GM19463 (cell line): ENCODE results near the gene DENND1B.
"Not testable (repeated sequence)": the region's sequence is repeated elsewhere in the genome, so short reads cannot be mapped to it uniquely, and the experiment has no call there.

Experiments used
- ATAC-seq: cut with Tn5 transposase; IDR thresholded peaks from one replicate; pipeline ENCODE4 v1.9.1; 2021; ENCODE audit warnings: mild to moderate bottlenecking, moderate library complexity; ENCODE audit not compliant: unreplicated experiment

DENND1B gene

DNA sequence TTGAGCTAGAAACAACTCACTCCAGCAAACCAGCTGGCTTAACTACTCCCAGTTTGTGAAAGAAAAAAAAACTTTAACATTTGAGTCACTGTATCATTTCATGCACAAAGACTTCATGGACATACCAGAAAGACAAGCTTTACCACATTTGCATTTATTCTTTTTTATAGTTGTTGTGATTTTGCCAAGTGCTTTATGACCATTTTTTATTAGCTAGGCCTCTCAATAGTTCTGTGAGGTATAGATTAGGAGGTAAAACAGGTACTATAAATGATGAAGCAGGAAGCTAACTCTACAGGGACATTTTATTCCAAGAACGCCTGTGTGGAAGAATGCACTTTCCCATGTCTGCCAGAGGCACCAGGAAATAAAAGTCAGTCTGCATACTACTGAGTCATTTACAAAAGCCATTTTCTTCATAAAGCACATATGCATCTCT lies 8.2 kb upstream of the DENND1B start:
- ATAC-seq: no peak

DNA sequence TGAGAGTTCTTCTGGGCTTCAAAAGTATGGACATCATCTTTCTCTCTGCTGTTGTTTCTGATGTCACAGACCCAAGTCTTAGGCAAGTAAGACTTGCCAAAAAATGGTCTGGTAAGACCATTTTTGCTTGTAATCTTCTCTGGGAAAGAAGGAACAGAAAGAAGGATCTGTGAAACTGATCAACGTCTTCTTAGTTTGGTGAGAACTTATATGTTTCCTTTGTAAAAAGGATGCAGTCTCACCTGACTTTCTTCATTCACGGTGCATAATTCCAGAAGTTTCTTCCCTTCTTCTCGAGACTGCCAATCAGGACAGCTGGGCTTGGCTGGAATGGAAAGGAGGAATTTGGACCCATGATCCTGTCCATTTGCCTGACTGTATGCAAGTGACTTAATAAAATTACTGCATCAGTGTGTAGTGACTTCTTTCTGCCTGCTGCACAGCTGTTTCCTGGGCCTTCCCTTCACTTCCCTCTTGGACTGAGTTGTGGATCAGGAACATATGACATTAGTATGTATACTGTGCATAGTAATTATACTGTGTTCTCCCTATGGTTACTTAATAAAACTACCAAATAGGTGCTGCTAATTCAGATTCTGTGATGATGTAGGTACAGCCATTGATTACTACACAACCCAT lies 7.6 kb upstream of the DENND1B start:
- no peak for ATAC-seq

DNA sequence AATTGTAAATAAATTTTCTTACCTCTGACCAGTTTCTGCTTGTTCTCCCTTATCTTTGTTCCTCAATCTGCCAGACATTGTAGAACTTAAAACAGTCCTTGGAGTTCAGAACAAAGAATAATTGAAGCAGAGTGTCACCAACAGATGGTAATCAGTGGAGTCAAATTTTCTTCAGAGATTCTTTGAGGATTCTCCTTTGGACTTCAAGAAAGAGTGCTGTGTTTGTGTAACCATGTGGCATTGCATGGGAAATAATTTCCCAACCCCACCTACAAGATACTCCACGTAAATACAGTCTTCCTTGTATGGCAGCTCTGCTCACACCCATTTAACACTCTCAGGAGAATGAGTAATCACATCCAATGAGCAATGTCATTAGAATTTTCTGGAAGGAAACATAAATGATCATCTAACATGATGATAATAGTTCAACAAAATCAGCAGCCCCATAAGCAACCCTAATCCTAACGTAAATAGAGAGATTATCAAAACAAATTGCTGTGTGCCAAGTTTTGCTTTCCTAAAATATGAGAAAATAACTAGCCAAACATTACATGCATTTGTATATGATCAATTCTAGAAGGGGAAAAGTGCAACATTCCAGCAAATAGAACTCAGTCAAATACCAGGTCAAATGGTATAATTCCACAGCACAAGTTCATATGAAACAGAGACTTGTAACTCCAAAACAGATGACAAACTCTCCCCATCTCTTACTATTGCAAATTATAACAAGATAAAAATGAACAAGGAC lies 6.9 kb upstream of the DENND1B start:
- ATAC-seq: no peak

DNA sequence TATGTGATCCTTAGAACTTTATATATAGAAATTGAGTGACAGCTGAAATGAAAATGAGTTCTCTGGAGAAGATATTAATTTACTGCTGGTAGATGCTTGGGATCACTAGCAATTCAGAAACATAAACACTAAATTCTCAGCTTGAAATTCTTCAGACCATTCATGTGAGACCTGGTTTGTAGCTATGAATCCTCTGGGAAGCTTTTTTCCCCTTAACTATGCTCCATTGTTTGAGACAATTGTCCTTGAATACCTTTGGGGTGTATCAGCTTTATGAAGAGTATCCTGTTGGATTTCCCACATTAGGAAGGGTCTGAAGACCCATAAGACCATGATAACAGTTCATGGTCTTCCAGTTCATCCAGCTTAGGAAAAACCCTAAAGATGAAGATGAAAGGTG lies 4.6 kb upstream of the DENND1B start:
- ATAC-seq: no peak

DNA sequence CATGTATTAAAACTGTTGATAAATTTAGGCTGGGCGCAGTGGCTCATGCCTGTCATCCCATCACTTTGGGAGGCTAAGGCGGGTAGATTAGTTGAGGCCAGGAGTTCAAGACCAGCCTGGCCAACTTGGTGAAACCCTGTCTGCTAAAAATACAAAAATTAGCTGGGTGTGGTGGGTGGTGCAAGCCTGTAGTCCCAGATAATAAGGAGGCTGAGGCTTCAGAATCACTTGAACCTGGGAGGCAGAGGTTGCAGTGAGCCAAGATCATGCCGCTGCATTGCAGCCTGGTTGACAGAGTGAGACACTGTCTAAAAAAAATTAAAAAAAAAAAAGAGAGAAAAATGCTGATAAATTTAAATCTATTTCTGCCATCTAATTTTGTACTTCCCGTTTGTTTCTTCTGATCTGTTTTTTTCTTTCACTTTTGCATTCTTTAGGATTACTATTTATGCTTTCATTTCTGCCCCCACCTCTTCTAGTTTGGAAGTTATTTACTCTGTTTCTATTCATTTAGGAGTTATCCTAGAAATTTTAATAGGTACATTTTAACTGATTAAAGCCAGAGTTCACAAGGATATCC lies 3.2 kb upstream of the DENND1B start:
- ATAC-seq: no peak

DNA sequence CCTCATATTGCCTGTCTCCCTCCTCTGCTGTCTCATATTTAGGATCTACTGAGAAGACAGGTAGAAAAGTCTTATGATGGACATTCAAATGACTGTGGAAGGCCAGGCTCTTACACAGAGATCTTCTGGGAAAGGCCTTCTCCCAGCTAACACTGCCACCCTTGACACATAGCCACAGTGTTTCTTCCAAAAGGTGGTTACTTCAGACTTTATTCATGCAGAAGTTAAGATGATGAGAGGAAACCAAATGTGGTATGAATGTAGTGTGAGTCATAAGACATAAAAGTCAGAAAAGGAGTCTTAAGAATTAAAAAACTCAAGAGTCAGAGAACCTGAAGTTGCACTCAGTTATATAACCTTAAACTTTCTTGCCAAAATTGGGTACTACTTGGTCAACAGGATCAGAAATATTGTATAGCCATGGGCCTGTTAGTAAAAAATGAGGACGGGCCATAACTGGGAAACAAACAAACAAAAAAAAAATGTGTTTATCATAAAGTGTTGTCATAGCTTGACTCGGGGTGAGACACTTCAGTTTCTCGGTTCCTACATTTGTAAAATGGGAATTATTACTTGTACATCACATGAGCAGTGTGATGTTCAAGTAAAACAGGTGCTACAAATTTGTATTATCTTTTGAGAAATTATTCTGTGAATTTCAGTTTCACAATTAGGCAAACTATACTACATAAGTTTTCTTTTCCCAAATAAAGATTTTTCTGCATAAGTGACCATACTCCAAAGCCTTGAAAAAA lies 1.2 kb upstream of the DENND1B start:
- peak; percentile 27 for ATAC-seq

DNA sequence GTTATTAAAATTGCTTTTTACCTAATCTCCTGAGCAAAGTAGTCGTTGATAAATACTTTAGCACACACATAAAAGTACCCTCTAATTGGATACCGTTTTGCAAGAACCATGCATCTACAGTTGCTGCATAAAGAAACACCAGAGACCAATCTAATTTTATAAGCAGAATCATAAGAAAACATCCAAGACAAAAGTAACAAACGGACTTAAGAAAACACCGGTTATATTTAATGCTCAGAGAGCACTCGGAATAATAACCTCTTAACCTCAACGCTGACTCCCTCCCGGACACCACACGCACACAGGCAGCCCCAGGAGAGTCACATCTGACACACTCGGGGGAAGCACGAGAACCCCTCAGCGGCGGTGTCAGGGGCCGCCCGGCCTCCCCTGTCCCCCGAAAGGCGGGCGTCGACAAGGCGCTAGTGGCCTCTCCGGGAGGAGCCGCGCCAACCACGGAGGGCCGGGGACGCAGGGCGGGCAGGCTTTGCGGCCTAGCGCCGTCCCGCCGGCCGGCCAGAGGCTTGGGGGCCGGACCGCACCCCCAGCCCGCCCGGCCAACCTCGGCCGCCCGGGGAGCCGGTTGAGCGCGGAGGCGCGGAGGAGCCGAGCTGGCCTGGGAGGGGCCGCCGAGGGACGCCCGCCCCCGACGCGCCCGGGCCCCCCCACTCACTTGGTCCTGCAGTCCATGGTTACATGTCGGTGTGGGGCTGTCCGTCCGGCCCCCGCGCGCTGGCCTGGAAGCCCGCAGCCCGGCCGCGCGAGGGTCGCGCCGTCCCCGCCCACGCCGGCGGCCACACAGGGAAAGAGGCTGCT lies 606 bp downstream of the DENND1B start:
- peak; percentile 30 for ATAC-seq

DNA sequence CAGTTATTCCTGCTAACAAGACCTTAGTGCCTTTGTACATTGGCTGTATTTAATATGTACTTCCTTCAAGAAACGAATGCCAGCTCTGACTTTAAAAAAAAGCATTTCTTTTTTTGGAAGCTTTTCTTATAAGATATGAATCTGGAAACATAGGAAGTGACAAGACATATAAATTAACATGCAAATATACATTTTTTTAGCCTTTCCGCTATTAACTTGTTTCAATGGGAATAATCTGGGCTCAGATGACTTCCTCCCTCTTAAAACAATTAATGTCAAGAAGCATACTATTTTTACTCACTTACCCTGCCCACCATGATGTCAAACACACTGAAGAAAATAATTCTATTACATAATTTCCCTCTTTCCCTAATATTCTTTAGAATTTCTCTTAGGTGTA lies 1.4 kb downstream of the DENND1B start:
- ATAC-seq: no peak

DNA sequence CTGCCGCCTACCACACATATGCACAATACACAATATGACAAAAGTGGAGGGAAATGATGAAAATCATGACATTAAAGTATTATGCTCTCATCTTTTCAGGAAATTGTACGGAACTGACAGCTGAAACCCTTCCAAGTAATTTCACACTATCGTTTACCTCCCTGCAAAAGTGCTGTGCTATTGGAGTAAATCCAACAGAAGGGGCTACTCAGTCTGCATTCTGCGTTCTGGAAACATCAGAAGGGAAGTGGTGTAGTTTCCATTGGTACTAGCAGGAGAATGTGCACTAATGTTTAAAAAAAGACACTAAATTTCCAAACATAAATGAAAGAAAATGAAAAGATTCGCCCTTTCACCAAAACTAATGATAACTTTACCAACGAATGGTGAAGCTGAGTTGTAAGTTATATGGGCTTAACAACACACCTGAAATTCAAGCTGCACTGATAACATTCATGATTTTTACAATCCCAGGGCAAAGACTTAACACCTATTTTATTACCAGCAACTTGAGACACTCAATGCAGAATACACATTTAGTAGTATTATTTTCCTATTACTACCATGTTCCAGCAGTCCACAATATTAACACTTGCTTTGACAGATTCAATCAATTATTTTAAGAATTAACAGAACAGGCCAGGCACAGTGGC lies 3.2 kb downstream of the DENND1B start:
- ATAC-seq: no peak

DNA sequence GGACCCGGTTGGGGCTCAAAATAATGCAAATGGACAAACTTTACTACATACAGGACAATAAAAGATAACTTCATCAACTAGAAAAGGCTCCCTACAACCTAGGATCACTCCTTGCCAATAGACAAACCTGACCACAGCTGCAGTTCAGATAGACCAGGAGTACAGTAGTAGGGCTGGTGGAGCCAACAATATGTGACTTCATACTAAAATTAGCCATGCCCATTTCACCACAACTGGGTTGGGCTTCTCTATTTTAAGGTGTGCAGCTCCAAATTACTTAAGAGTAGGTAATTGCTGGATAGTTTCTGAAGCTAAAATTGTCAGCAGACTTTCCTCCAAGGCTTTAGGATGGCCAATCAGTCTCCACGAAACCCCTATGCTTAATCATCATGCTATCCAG lies 3.9 kb downstream of the DENND1B start:
- ATAC-seq: no peak

DNA sequence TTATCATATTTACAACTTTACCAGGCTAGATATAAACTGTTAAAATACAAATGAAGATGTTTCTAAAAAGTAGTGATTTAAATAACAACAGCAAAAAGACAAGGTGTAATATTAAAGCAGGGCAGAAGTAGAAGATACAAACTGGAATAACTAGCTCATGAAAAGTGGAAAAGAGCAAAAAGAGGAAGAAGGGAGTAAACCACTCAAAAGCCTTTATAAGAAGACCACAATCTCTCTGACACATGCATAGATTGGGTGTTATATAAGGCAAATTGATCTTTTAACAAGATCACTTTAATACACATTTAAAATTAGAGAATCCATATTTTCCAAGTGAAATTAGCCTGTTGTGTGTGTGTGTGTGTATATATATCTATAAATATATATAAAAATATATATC lies 5.0 kb downstream of the DENND1B start:
- ATAC-seq: no peak

DNA sequence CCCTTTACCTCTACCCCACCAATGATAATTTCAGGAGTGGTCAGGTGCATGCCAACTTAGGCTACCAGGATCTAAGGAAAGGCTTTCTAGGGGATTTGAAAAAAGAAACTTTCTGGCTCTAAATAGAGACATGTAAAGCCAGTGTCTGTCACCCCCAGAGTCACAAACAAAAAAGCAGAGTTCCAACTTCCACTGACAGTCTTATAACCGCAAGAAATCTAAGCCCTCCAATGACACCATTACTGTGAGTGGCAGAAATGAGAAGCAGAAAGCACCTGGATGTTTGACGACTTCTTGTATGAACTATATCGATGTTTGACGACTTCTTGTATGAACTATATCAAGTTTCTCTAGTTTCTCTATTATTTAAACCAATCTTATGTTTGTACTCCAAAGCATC lies 6.0 kb downstream of the DENND1B start:
- ATAC-seq: no peak

DNA sequence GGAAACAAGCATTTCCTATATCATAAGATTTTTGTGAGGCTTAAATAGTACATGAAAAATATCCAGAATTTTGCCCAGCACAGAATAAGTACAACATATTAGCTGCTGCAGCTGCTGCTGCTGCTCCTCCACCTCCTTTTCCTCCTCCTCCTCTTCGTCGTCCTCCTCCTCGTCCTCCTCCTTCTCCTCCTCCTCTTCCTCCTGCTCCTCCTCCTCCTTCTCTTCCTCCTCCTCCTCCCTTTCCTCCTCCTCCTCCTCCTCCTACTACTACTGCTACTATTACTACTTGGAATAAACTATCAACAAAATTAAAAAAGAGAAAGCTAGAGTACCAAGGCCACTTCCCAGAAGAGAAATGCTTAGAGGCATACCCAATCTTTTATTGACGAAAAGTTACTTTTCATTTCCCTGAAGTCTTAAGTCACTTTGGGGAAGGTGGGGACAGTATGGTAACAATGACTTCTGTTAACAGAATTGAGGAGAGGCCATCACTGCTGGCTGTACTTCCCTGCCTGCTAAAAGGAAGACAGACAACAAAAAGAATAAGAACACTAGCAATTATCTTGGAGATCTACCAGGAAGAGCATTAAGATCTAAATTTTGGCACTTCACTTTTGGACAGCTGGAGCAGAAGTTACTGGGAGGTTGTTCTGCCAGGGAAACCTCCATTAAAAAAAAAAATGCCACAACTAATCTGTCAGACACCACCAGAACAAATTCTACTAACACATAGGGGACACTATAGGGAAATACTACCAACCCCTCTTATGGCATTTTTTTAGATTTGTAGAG lies 7.1 kb downstream of the DENND1B start:
- ATAC-seq: no peak

DNA sequence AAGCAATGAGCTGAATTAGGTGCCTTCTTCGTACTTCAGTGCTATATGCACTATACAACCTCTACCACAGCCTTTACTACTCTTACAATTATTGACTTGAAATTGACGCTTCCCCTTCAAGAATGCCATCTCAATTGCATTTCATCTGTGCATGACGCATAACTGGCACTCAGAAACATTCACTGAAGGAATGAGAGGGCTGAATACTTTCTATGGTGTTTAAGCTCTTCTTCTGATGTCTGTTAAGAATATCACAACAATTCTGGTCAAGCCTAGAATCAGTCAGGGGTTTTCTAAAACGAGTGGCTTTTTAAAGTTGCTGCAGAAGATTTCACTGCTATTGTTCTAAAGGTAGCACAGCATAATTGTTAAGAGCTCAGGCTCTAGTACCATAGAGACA lies 11.5 kb downstream of the DENND1B start:
- no peak for ATAC-seq

DNA sequence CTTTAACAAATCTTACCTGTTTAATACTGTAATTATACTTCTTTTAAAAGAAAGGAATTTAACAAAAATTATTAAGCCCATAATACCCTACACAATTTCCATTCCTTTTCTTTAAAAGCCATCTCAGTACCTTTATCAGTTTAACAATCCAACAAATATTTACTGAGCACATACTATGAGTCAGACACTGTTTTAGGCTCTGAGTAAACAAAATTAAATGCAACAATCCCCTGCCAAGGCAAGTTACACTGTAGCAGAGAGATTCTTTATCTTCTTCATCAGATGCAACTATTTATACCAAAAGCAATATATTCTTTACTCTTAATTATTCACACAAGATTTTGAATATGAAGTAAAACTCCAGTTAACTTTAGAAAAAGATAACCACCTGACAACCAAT lies 12.0 kb downstream of the DENND1B start:
- ATAC-seq: no peak

DNA sequence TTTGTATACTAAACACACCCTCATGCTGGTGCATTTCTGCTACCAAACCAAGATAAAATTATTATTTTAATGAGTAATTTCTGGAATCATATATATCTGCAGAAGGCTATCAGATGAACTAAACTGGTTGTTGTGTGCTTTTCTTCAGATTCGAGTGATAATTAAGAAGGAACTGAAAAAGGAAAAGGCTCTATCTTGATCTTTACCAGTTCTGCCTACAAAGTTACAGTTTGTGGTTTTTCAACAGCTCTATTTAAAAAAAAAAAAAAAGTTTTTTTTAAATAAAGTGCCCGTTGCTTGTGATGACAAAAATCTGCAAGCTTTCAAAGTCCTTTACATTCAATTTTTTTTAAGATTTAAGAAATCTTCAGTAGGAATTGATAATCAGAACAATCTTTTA lies 13.6 kb downstream of the DENND1B start:
- ATAC-seq: no peak

DNA sequence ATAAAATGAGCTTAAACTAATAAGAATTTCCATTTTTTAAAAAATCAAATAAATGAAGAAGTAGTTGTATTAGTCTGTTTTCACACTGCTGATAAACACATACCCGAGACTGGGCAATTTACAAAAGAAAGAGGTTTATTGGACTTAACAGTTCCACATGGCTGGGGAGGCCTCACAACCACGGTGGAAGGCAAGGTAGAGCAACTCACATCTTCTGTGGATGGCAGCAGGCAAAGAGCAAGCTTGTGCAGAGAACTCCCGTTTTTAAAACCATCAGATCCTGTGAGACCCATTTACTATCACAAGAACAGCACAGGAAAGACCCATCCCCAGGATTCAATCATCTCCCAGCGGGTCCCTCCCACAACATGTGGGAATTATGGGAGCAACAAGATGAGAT lies 19.7 kb downstream of the DENND1B start:
- ATAC-seq: not testable (repeated sequence)

DNA sequence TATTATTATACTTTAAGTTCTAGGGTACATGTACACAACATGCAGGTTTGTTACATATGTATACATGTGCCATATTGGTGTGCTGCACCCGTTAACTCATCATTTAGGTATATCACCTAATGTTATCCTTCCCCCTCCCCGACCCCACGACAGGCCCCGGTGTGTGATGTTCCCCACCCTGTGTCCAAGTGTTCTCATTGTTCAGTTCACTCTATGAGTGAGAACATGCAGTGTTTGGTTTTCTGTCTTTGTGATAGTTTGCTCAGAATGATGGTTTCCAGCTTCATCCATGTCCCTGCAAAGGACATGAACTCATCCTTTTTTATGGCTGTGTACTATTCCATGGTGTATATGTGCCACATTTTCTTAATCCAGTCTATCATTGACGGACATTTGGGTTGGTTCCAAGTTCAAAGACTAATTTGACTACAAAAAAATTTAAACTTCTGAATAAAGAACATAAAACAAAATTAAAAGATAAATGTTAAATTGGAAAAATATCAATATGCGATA lies 22.6 kb downstream of the DENND1B start:
- ATAC-seq: not testable (repeated sequence)

DNA sequence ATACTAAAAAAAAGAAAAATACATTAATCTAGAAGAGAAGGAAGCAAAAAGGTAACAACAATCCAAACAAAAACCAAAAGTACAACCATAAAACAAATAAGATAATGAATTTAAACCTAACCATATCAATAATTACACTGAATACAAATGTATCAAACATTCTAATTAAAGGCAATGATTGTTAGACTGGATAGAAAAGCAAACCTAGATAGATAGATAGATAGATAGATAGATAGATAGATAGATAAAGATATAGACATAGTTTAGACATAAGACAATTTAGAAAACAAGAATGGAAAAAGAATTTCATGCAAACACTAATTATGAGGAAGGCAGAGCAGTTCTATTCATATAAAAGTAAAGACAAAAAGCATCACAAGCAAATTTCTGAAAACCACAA lies 24.9 kb downstream of the DENND1B start:
- no peak for ATAC-seq
